Duodenal mucosa (tissue), 2 donors: ENCODE measurements around the gene TMPO.
"Not testable (repeated sequence)": the region's sequence is repeated elsewhere in the genome, so short reads cannot be mapped to it uniquely, and the experiment has no call there.

Source experiments
- H3K27ac ChIP-seq: one replicate; pipeline ENCODE4 v1.7.0; 2013; ENCODE audit warnings: low read depth, low read length
- H3K27me3 ChIP-seq, 2 donors: one replicate each; pipeline ENCODE4 v1.7.0; 2013; ENCODE audit warnings: low read length in 2 of 2, control low read depth in 1 of 2; ENCODE audit not compliant: insufficient read depth in 2 of 2, control insufficient read depth in 1 of 2
- H3K36me3 ChIP-seq, 2 donors: one replicate each; pipeline ENCODE4 v1.7.0; 2013; ENCODE audit warnings: low read length in 2 of 2, control low read depth in 1 of 2; ENCODE audit not compliant: insufficient read depth in 2 of 2, control insufficient read depth in 1 of 2
- H3K4me1 ChIP-seq, 2 donors: one replicate each; pipeline ENCODE4 v1.7.0; 2013; ENCODE audit warnings: low read length in 2 of 2, control low read depth in 1 of 2; ENCODE audit not compliant: insufficient read depth in 2 of 2, control insufficient read depth in 1 of 2
- H3K4me3 ChIP-seq, 2 donors: one replicate each; pipeline ENCODE4 v1.7.0; 2013; ENCODE audit warnings: low read length in 2 of 2, low read depth in 1 of 2
- H3K9ac ChIP-seq, 2 donors: one replicate each; pipeline ENCODE4 v1.7.0; 2013; ENCODE audit warnings: low read length in 2 of 2, low read depth in 1 of 2
- H3K9me3 ChIP-seq, 2 donors: one replicate each; pipeline ENCODE4 v1.7.0; 2013; ENCODE audit warnings: low read length in 2 of 2, control low read depth in 1 of 2; ENCODE audit not compliant: control insufficient read depth in 1 of 2

The TMPO gene

DNA sequence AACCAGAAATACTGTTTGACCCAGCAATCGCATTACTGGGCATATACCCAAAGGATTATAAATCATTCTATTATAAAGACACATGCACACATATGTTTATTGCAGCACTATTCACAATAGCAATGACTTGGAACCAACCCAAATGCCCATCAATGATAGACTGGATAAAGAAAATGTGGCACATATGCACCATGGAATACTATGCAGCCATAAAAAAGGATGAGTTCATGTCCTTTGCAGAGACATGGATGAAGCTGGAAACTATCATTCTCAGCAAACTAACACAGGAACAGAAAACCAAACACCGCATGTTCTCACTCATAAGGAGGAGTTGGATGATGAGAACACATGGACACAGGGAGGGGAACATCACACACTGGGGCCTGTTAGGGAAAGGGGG, 61.4 kb downstream of the TMPO start:
- not testable (repeated sequence) for H3K4me1 ChIP-seq, H3K36me3 ChIP-seq, H3K9ac ChIP-seq, H3K4me3 ChIP-seq, H3K27me3 ChIP-seq, H3K9me3 ChIP-seq, H3K27ac ChIP-seq

DNA sequence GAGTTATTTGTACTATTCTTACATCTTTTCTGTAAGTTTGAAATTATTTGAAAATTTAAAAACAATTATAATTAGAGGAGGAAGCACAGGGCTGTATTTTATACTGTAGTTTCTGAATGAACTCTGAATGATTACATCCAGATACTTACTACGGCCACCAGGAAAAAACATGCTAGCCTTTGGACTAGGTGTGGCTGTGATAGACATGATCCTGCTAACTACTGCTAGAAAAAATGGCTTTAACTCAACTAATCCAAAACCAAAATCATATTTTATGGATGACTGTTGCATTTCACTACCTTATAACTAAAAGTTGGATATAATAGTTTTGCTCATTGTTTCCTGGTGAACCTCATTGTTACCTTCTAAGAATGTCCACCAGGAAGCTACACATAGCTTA, 63.0 kb downstream of the TMPO start:
- Histone ChIP-seq H3K36me3 (no peaks in the 10 kb centered on the region), H3K27ac (peak overlapping the region; percentile 22), H3K9ac (peak overlapping the region in 1 of 2 donors; percentile 22), H3K27me3 (no peaks in the 10 kb centered on the region), H3K4me3 (peak overlapping the region; percentile 17 to 27), H3K4me1 (peaks cover 7 to 9% of the 10 kb centered on the region in 2 donors), H3K9me3 (no peaks in the 10 kb centered on the region)

DNA sequence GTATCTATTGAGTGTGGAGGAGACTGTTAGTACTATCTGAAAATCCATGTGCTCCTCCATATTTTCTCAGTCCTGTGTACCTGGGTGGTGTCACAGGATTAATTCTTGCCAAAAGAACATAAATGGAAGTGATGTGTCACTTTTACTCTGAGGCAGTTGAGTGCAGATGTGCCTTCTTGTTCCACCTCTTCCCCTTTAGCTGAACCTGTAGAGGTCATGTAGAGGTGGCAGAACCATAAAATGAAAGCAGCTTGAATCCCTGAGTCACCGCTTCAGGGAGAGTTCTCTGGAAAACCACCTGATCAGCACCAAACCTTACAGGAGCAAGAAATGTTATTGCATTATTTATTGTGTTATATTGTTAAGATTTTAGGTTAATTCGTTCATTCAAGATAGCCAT, 63.4 kb downstream of the TMPO start:
- peak overlapping the region in 1 of 2 donors; percentile 22 for H3K9ac ChIP-seq
- no peak overlapping the region for H3K27ac ChIP-seq
- peak overlapping the region; percentile 17 to 27 for H3K4me3 ChIP-seq
- no peaks in the 10 kb centered on the region for H3K36me3 ChIP-seq
- H3K9me3 ChIP-seq, result no peaks in the 10 kb centered on the region
- H3K4me1 ChIP-seq, result peaks cover 7% of the 10 kb centered on the region in 2 donors
- no peaks in the 10 kb centered on the region for H3K27me3 ChIP-seq

DNA sequence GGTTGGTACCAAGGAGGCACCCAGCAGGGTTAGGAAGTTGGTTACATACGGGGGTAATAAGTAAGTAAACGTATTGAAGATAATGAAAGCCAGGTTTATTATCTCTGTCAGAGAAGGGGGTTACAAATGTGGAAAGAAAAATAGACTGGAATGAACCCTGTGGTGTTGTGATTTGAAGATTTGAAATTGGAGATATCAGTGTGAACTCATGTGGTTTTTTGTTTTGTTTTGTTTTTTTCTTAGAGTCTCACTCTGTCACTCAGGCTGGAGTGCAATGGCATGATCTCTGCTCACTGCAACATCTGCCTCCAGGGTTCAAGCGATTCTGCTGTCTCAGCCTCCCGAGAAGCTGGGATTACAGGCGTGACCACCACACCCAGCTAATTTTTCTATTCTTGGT, 64.0 kb downstream of the TMPO start:
- no peak overlapping the region for H3K9ac ChIP-seq
- no peak overlapping the region for H3K27ac ChIP-seq
- no peak overlapping the region for H3K4me3 ChIP-seq
- H3K9me3 ChIP-seq, result no peaks in the 10 kb centered on the region
- no peaks in the 10 kb centered on the region for H3K36me3 ChIP-seq
- H3K27me3 ChIP-seq, result no peaks in the 10 kb centered on the region
- H3K4me1 ChIP-seq, result peaks cover 5 to 7% of the 10 kb centered on the region in 2 donors

DNA sequence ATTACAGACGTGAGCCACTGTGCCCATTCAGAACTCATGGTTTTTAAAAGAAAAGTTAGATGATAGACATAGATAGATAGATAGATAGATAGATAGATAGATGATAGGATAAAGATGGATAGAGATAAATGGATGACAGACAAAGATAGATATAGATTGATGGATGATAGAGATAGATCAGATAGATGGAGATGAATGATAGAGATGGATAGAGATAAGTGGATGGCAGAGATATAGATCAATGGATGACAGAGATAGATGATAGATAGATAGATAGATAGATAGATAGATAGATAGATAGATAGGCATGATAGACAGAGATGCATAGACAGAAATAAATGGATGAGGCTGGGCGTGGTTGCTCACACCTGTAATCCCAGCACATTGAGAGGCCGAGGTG, 64.4 kb downstream of the TMPO start:
- no peak overlapping the region for H3K4me3 ChIP-seq
- H3K27ac ChIP-seq, result no peak overlapping the region
- no peak overlapping the region for H3K9ac ChIP-seq
- H3K9me3 ChIP-seq, result no peaks in the 10 kb centered on the region
- no peaks in the 10 kb centered on the region for H3K27me3 ChIP-seq
- H3K4me1 ChIP-seq, result peaks cover 5 to 7% of the 10 kb centered on the region in 2 donors
- no peaks in the 10 kb centered on the region for H3K36me3 ChIP-seq

DNA sequence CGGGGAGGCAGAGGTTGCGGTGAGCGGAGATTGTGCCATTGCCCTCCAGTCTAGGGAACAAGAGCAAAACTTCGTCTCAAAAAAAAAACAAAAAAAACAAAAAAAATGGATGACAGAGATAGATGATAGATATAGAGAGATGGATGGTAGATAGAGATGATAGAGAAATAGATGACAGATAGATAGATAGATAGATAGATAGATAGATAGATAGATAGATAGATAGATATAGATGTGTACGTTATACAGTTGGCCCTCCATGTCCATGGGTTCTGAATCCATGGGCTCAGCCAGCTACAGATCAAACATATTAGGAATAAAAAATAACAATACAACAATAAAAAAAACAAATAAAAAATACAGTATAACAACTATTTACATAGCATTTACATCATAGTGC, 65.3 kb downstream of the TMPO start:
- Histone ChIP-seq H3K27ac (no peak overlapping the region), H3K27me3 (no peaks in the 10 kb centered on the region), H3K9ac (no peak overlapping the region)

DNA sequence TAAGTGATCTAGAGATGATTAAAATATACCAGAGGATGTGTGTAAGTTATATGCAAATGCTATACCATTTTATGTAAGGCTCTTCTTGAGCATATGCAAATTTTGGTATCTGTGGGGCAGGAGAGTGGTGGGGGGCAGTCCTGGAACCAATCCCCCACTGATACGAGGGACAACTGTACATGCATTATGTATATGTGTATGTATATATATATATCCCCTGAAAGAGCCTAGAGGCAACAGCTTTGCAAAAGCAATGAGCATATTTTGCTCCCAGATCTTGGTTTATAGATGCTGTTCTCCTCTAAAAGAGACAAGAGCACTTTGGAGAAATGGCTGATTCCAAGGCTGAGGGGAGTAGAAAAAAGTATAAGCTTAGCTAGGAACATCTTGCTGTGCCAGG, 65.7 kb downstream of the TMPO start:
- Histone ChIP-seq H3K9ac (no peak overlapping the region), H3K27me3 (no peaks in the 10 kb centered on the region), H3K4me3 (no peak overlapping the region), H3K27ac (no peak overlapping the region), H3K9me3 (no peaks in the 10 kb centered on the region), H3K4me1 (peaks cover 4 to 5% of the 10 kb centered on the region in 2 donors), H3K36me3 (no peaks in the 10 kb centered on the region)

More for the DNA sequence above, 65.3 kb downstream of the TMPO start:
- Histone ChIP-seq H3K9me3 (no peaks in the 10 kb centered on the region), H3K4me3 (no peak overlapping the region), H3K4me1 (peaks cover 4 to 5% of the 10 kb centered on the region in 2 donors), H3K36me3 (no peaks in the 10 kb centered on the region)

DNA sequence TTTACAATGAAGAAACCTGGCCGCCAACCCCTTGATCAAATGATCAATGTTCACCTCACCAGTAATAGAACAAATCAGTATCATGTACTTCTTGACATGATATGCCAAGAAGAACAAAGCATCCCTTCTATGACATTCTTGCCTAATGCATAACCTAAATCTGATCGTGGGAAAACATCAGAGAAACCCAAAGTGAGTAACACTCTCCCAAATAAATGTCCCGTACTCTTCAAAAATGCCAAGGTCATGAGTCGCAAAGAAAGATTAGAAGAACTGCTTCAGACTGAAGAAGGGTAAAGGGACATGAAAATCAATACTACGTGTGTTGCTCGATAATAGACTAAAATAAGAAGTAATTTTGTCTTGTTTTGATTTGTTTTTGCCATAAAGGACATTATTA, 66.7 kb downstream of the TMPO start:
- H3K9ac ChIP-seq, result no peak overlapping the region

DNA sequence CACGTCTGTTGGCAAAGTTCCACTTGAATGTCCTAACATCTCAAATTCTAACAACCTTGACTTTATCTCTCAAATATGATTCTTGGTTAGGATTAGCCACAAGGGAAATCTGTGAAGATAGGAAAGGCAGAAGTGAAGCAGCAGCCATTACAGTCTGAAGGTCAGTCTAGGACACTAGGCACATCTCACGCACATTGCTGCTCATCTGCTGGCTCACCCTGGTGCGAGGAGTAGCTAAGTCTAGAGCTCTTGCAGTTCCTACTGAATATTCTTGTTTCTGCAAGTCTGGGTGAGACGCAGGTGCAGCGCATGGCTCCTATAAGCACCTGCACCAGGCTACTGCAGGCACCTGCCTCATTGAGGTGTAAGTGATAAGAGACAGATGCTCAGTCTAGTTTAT, 71.7 kb downstream of the TMPO start:
- Histone ChIP-seq H3K4me3 (no peak overlapping the region), H3K9me3 (no peaks in the 10 kb centered on the region), H3K36me3 (no peaks in the 10 kb centered on the region), H3K27me3 (no peaks in the 10 kb centered on the region), H3K27ac (no peak overlapping the region), H3K4me1 (no peaks in the 10 kb centered on the region), H3K9ac (no peak overlapping the region)

More for the DNA sequence above, 66.7 kb downstream of the TMPO start:
- Histone ChIP-seq H3K27me3 (no peaks in the 10 kb centered on the region), H3K4me1 (peaks cover 4 to 5% of the 10 kb centered on the region in 2 donors), H3K4me3 (no peak overlapping the region), H3K27ac (no peak overlapping the region), H3K9me3 (no peaks in the 10 kb centered on the region), H3K36me3 (no peaks in the 10 kb centered on the region)

DNA sequence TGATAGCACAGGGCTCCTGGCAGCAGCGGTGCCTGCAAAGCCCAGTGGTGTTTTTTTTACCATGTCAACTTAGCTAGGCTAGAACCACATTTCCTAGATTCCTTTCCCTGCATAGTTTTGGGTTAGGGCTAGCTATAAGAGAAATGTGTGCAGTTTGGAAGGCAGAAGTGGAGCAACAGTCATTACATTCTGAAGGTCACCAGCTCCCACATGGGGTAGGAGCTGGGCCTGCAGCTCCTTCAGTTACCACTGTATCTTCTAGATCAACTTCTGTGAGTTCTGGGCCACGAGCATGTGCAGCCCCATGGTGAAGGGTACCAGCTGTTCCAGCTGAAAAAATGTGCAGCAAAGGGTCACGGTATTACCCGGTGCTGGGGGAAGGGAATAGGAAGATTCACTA, 75.8 kb downstream of the TMPO start:
- no peaks in the 10 kb centered on the region for H3K9me3 ChIP-seq
- no peaks in the 10 kb centered on the region for H3K27me3 ChIP-seq
- peaks cover 13 to 14% of the 10 kb centered on the region in 2 donors for H3K4me1 ChIP-seq

DNA sequence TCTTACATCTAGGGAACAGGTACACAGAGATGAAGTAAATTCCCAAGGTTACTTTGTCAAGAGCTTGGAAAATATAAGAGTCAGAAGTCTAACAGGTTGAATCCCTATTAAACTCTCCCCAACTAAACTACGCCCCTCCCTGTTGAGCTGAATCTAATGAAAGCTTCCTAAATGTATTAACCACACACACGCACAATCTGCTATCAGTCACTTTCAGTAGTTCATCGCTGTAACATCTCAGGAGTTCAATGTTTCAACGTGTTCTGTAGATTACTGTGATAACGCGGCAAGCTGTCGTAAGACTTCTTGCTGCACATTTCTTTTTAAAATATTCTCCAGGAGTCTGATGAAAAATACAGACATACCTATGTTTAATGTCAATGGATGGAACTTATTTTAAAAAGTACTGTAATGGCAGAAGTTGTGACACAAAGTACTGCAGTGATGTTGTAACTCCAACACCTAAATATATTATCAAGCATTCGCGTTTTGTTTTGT, 77.5 kb downstream of the TMPO start:
- H3K9me3 ChIP-seq, result no peaks in the 10 kb centered on the region
- peaks cover 20 to 21% of the 10 kb centered on the region in 2 donors for H3K4me1 ChIP-seq
- H3K27me3 ChIP-seq, result no peaks in the 10 kb centered on the region
- H3K27ac ChIP-seq, result peak overlapping the region; percentile 34
- H3K4me3 ChIP-seq, result peak overlapping the region; percentile 68 to 90
- peaks cover 13 to 24% of the 10 kb centered on the region in 2 donors for H3K36me3 ChIP-seq
- H3K9ac ChIP-seq, result peak overlapping the region; percentile 63 to 67

More for the DNA sequence above, 75.8 kb downstream of the TMPO start:
- Histone ChIP-seq H3K4me3 (no peak overlapping the region), H3K36me3 (peaks cover 7 to 9% of the 10 kb centered on the region in 2 donors), H3K9ac (no peak overlapping the region), H3K27ac (no peak overlapping the region)
